Bronchial epithelial cell (primary cell): ENCODE data around the gene VAX1. TPM values are rescaled to one million over a fixed set of nuclear protein-coding genes. Genes with fewer than 3 reads are reported as not detected.

Source experiments
- DNase-seq: peaks from one replicate; pipeline ENCODE4 v3.0.0-alpha.2; 2010; ENCODE audit warnings: low read depth
- FAIRE-seq: peaks from 2 replicates; lab custom pipeline; 2011; peaks lifted over from hg19 to GRCh38; lab: Jason Lieb, UNC
- H3K27me3 ChIP-seq: 2 replicates; pipeline ENCODE4 v1.5.1; 2011; ENCODE audit warnings: low read length; ENCODE audit not compliant: control insufficient read depth, insufficient read depth
- H3K36me3 ChIP-seq: 2 replicates; pipeline ENCODE4 v1.5.1; 2011; ENCODE audit warnings: low read length; ENCODE audit not compliant: control insufficient read depth, insufficient read depth
- H3K4me3 ChIP-seq: 2 replicates; pipeline ENCODE4 v1.5.1; 2011; ENCODE audit warnings: mild to moderate bottlenecking, low read depth, low read length, control low read depth
- CTCF ChIP-seq: IDR thresholded peaks from 2 replicates; pipeline ENCODE4 v1.5.1; 2011; ENCODE audit warnings: mild to moderate bottlenecking, moderate library complexity, low read length, control low read depth, inconsistent platforms; ENCODE audit not compliant: insufficient read depth, severe bottlenecking
- total RNA-seq: library from RNA; depleted of rRNA; stranded (reverse); fragments of >200 nt; gene quantifications from 2 replicates; pipeline ENCODE4 v1.2.1, GENCODE V29; 2014

VAX1 gene
- total RNA-seq, 1 donor from 2014 or later, result not detected

- TF ChIP-seq CTCF, result no peak
- Histone ChIP-seq H3K36me3 (no peaks in the 10 kb centered on the region), H3K4me3 (no peak overlapping the region), H3K27me3 (peaks cover 74% of the 10 kb centered on the region)
- DNase-seq, result no peak
- no peak for FAIRE-seq
Measured at GRCh38 chr10:117162093-117163060, 24.3 kb upstream of the VAX1 start.

GRCh38 chr10:117161386-117162033 is 23.4 kb upstream of the VAX1 start:
- FAIRE-seq (no peak), DNase-seq (no peak)
- Histone ChIP-seq H3K36me3 (no peaks in the 10 kb centered on the region), H3K4me3 (no peak overlapping the region), H3K27me3 (peaks cover 65% of the 10 kb centered on the region)
- no peak for TF ChIP-seq CTCF

- Histone ChIP-seq H3K4me3 (no peak overlapping the region), H3K27me3 (peaks cover 56% of the 10 kb centered on the region), H3K36me3 (no peaks in the 10 kb centered on the region)
- DNase-seq (no peak), FAIRE-seq (no peak)
- no peak for TF ChIP-seq CTCF
Measured at GRCh38 chr10:117160567-117160966, 22.5 kb upstream of the VAX1 start.

- peaks cover 45% of the 10 kb centered on the region for H3K27me3 ChIP-seq
- FAIRE-seq, result no peak
- TF ChIP-seq CTCF, result no peak
Measured at GRCh38 chr10:117159390-117159789, 21.3 kb upstream of the VAX1 start.

GRCh38 chr10:117158297-117158696 is 20.2 kb upstream of the VAX1 start:
- TF ChIP-seq CTCF, result no peak
- DNase-seq, result no peak
- no peak overlapping the region for H3K4me3 ChIP-seq
- H3K36me3 ChIP-seq, result no peaks in the 10 kb centered on the region
- FAIRE-seq, result no peak
- peaks cover 38% of the 10 kb centered on the region for H3K27me3 ChIP-seq

More at GRCh38 chr10:117159390-117159789, 21.3 kb upstream of the VAX1 start:
- no peaks in the 10 kb centered on the region for H3K36me3 ChIP-seq
- DNase-seq, result no peak
- no peak overlapping the region for H3K4me3 ChIP-seq
